Fibroblast of skin of scalp (primary cell): ENCODE data around the gene GALNT12.
A peak's percentile ranks its signal among the peaks of the same experiment; 100 is the strongest.

ENCODE experiments used
- DNase-seq: peaks from one replicate; pipeline ENCODE4 v3.0.0-alpha.2; 2013

Gene GALNT12

GRCh38 chr9:98805506-98806272, 1.8 kb upstream of the GALNT12 start:
- DNase-seq, result no peak

GRCh38 chr9:98806394-98807035, 955 bp upstream of the GALNT12 start:
- no peak for DNase-seq

- no peak for DNase-seq
These were observed 335 bp downstream of the GALNT12 start for GRCh38 chr9:98807814-98808195.

GRCh38 chr9:98808411-98808815, 943 bp downstream of the GALNT12 start:
- no peak for DNase-seq

GRCh38 chr9:98808875-98809274, 1.4 kb downstream of the GALNT12 start:
- DNase-seq, result no peak

GRCh38 chr9:98809311-98810101, 2.0 kb downstream of the GALNT12 start:
- no peak for DNase-seq

GRCh38 chr9:98810102-98810842, 2.8 kb downstream of the GALNT12 start:
- DNase-seq, result no peak

GRCh38 chr9:98811051-98811650, 3.7 kb downstream of the GALNT12 start:
- peak; percentile 64 for DNase-seq

- DNase-seq, result no peak
These were observed 8.0 kb downstream of the GALNT12 start for GRCh38 chr9:98815391-98815951.

GRCh38 chr9:98818764-98819163, 11.3 kb downstream of the GALNT12 start:
- DNase-seq, result no peak

- DNase-seq, result no peak
These were observed 11.8 kb downstream of the GALNT12 start for GRCh38 chr9:98819231-98819630.

GRCh38 chr9:98821831-98822230, 14.4 kb downstream of the GALNT12 start:
- no peak for DNase-seq

GRCh38 chr9:98822661-98823060, 15.2 kb downstream of the GALNT12 start:
- DNase-seq, result no peak

- DNase-seq, result no peak
These were observed 16.3 kb downstream of the GALNT12 start for GRCh38 chr9:98823666-98824334.

- no peak for DNase-seq
These were observed 17.9 kb downstream of the GALNT12 start for GRCh38 chr9:98825414-98825813.

- DNase-seq, result no peak
These were observed 19.2 kb downstream of the GALNT12 start for GRCh38 chr9:98826716-98827115.

- no peak for DNase-seq
These were observed 22.3 kb downstream of the GALNT12 start for GRCh38 chr9:98829766-98830165.

GRCh38 chr9:98830554-98830953, 23.1 kb downstream of the GALNT12 start:
- DNase-seq, result no peak

GRCh38 chr9:98831696-98832095, 24.2 kb downstream of the GALNT12 start:
- DNase-seq, result no peak

GRCh38 chr9:98832768-98833089, 25.3 kb downstream of the GALNT12 start:
- DNase-seq, result no peak
